GM20431 (cell line): ENCODE measurements around the gene LIN9.

Source experiments
- in situ Hi-C: fragments of 300-500 bp; cut with MseI, MboI; formaldehyde crosslinking; loops from one replicate; pipeline ENCODE4 v1.15.0; 2020; ENCODE audit warnings: low sequenced_read_pairs; ENCODE audit not compliant: unreplicated experiment

The LIN9 gene

DNA sequence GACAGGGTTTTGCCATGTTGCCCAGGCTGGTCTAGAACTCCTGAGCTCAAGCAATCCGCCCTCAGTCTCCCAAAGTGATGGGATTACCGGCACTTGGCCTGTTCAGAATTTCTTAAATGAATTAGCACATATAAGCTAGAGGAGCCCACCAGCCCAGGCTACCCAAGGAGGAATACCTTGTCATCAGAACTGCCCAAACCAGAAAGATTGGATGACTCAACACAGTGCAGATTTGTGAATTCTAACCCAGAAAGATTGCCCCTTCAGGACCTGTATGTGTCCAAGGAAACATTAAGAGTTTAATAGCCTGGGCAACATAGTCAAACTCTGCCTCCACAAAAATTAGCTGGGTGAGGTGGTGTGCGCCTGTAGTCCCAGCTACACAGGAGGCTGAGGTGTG is 14.0 kb upstream of the LIN9 start:
- in situ Hi-C loops, result no loop called here

- in situ Hi-C loops, result no loop called here
Observed at GRCh38 chr1:226320930-226321329, 12.0 kb upstream of the LIN9 start.

GRCh38 chr1:226318471-226318870 is 9.5 kb upstream of the LIN9 start:
- in situ Hi-C loops, result no loop called here

DNA sequence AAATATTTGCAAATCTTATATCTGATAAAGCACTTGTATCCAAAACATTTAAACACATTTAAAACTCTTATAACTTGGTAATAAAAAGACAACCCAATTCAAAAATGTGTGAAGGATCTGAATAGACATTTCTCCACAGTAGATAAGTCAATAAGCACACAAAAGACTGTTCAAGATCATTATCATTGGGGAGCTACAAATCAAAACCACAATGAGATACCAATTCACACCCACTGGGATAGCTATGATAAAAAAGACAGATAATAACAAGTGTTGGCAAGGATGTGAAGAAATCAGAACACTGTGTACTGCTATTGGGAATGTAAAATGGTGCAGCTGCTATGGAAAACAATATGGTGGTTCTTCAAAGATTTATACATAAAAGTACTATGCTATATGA is 5.1 kb upstream of the LIN9 start:
- in situ Hi-C loops, result no loop called here

DNA sequence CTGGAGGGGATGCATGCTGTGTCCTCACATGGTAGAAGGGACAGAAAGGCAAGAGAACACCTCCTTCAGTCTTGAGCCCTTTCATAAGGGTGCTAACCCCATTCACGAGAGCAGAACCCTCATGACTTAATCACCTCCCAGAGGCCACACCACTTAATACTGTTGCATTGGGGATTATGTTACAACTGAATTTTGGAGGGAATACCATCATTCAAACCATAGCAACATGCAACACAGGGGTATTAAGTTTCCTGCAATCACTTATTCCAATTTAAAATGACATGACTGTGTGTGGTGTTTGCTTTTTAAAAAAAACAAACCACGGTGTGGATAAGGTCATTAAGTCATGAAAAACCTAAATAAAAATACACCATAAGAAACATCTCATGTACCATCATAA is 3.1 kb upstream of the LIN9 start:
- in situ Hi-C loops, result no loop called here

DNA sequence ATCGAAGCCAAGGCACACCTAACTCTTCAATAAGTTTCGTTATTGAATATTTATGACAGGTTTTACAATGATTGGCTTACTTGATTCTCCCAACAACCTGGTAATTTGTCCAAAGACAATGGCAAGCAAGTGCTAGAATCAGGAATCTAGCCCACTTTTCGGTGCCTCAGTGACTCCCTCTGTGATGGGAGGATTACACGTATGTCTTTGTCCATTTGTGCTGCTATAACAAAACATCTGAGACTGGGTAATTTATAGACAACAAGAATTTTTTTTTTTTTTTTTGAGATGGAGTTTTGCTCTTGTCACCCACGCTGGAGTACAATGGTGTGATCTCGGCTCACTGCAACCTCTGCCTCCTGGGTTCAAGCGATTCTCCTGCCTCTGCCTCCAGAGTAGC is 2.4 kb upstream of the LIN9 start:
- in situ Hi-C loops, result no loop called here

DNA sequence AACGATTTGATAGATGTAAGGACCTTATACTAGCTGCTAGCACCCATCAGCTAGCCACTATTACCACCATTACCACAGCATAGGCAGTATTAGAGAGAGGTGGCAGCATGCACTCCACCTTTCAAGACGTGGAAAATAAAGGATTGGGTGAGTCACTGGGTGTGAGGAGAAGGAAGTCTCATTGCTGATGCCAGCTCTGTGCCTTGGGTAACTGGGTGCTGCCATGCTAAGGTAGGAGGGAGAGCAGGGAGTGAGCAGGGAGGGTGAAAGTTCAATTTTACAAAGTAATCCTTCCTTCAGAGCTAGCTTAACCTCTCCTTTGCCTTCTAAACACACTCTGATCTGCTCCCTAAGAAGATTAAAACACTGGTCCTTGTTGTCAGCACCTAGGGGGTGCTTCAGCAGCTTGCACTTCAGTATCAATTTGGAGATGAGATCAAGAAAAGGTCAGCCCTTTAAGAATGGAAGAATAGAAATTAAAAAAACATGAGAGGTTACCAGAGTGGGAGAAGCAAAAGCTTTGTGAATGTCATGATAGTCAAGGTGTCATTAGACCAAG is 1.8 kb upstream of the LIN9 start:
- in situ Hi-C loops, result no loop called here

GRCh38 chr1:226310245-226310540 is 1.2 kb upstream of the LIN9 start:
- in situ Hi-C loops, result no loop called here

DNA sequence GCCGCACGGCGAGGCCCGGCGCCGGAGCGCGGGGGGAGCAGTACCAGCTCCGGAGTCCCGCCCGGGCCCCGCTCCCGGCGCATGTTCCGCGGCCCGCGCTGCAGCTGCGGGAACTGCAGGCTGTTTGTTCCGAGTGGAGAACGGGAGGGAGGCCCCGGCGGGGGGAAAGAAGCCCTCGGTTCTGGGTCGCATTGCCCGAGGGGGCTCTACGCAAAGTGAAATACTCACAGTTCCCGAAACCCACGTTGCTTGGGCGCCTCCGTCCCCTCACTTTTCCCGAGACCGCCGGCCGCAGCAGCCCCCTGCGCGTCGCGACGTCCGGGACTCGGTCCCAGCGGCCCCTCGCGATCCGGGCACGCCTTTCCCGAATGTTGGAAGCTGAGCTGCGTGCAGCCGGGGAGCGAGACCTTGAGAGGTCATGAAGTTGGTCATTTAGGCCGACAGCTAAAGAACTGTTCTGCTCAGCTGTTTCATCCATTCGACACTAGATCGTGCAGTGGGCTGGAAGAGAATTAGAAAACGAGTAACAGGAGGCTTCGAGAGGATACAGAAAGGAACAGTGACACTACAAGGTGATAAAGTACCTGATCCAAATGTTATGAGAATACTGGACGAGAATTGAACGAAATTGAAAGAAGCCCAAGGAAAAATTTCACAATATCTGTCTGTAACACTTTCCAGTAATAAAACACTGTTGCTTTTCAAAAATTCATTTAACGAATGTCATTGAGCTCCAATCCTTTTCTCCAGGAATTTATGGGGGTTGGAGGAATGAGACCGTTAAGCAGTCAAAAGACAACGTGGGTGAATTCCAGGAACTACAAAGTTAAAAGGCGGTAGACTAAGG is 657 bp upstream of the LIN9 start:
- in situ Hi-C loops, result no loop called here

DNA sequence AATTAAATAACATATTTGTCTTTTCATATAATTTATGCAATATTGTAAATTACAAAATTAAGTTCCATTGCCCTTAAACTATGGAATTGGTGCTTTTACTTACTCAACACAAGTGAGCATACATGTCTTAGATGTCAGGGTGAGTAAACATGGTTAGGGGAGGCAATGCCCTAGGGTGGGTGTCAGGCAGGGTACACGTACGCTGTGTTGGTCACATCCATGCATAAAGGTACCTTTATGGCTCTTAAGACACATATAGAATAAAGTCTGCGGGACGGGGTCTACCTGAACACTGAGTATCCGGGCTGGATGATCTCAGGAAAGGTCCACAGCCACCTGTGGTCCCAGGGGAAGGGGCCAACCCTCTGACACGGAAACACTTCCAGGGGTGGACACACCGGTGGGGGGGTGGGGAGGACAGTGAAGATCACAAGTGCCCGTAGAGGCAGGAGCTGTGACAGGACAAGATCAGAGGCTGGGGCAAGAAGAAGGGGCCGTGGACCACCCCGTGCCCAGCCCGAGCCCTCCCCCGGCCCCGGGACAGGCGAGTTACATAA is 720 bp downstream of the LIN9 start:
- in situ Hi-C loops, result no loop called here

GRCh38 chr1:226306425-226306824 is 2.5 kb downstream of the LIN9 start:
- in situ Hi-C loops, result no loop called here

GRCh38 chr1:226305184-226305583 is 3.8 kb downstream of the LIN9 start:
- in situ Hi-C loops, result no loop called here

DNA sequence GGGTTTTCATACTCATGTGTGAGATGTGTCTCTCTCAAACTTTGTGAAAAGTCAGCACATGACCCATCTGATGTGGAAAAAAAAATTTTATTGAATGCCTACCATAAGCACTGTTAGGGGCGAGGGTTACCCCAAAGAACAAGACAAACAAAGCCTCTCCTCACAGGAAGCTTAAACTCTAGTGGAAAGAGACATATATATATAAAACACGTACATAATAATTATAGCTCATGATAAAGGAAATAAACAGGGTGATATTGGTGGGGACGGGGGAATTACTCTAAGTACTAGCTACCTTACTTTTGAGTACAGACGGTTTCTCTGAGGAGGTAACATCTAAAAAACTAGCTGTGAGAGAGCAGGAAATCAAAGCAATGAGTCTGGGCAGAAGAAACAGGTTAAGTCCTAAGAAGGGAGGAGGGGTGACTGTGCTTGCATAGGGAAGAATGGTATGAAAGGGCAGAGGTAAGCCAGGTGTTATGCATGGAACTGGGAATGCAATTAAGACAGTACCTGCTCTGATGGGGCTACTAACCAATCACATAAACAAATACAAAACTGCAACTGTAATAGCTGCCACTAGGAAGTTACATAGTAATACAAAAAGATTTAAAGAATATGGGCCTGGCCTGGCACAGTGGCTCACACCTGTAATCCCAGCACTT is 4.5 kb downstream of the LIN9 start:
- in situ Hi-C loops, result no loop called here

GRCh38 chr1:226302731-226303130 is 6.2 kb downstream of the LIN9 start:
- in situ Hi-C loops, result no loop called here

DNA sequence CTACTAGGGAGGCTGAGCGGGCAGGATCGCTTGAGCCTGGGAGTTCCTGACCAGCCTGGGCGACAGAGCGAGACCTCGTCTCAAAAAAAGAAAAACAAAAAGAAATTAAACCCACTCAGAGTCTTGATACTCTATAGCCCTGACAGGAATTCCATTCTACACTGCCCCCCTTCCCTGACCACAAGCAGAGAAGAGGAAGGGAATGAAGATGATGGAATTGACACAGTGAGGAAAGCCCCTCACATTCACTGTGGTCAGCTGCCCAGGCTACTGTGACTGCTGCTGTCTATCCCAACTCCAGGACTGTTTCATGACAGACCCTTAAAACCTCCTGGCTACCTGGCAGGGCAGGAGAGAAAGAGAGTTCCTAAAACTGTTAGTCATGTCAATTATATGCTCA is 12.1 kb downstream of the LIN9 start:
- in situ Hi-C loops, result no loop called here

- in situ Hi-C loops, result no loop called here
Observed at GRCh38 chr1:226293553-226293920, 15.4 kb downstream of the LIN9 start.

DNA sequence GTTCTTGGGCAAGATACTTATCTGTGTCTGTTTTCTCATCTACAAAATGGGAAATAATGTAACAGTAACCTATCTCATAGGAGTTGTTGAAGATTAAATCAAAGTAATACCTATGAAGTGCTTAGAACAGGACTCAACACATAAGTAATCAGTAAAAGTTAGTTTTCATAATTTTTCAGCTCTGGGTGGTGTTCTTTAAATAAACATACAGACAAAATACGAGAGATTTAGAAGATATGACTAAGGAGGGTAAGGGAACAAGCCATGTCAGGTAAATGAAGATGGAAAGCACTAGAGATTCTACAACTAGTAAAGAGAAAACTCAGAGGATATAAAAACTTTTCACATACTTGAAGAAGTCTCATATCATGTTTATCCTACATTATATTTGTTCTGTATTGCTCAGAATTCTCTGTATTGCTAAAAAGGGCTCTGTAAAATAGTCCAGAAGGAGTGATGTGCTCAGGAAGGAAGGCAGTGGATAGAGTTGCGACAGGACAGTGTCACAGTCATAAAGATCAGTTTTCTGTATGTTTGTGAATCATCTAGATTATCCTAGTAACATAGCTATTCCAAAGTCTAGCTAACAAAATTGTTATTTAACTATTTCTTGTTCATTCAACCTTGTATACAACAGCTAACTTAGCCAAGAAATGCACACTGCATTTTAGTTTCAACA is 16.0 kb downstream of the LIN9 start:
- in situ Hi-C loops, result no loop called here

DNA sequence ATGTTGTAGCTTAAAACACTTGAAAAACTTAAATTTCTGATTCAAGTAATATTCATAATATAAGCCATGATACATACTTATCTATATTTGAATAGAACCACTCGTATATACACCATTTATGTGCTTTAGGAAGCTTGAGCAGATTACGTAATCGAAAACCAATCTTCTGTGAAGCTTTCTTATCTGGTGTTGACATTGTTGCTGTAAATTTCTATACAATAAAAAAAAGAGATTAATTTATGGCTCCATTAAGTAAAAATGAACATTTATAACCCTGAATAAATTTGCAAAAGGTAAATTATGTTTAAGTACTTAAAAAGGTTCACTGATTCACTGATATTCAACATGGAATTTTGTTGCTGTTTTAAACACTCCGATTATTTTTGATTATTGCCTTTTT is 21.4 kb downstream of the LIN9 start:
- in situ Hi-C loops, result no loop called here

GRCh38 chr1:226281058-226281457 is 27.9 kb downstream of the LIN9 start:
- in situ Hi-C loops, result no loop called here

- in situ Hi-C loops, result no loop called here
Observed at GRCh38 chr1:226279498-226279897, 29.5 kb downstream of the LIN9 start.

DNA sequence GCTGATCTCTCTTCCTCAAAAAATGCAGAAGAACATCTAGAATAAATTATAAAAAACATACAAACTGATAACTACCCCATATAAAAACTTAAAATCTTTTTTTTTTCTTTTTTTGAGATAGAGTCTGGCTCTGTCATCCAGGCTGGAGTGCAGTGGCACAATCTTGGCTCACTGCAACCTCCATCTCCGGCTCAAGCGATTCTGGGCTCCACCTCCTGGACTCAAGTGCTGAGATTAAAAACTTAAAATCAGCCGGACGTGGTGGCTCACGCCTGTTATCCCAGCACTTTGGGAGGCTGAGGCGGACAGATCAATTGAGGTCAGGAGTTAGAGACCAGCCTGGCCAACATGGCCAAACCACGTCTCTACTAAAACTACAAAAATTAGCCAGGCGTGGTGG is 31.1 kb downstream of the LIN9 start:
- in situ Hi-C loops, result no loop called here
